GM21526 (cell line): ENCODE measurements around the gene CBFA2T3.

ENCODE experiments used
- ATAC-seq: cut with Tn5 transposase; IDR thresholded peaks from one replicate; pipeline ENCODE4 v1.9.1; 2021; ENCODE audit warnings: moderate library complexity; ENCODE audit not compliant: unreplicated experiment, low FRiP score

Gene CBFA2T3

GRCh38 chr16:89000207-89000959, 23.4 kb upstream of the CBFA2T3 start:
- ATAC-seq: no peak

GRCh38 chr16:88999457-89000206, 22.6 kb upstream of the CBFA2T3 start:
- ATAC-seq: no peak

GRCh38 chr16:88995746-88996535, 18.9 kb upstream of the CBFA2T3 start:
- no peak for ATAC-seq

- no peak for ATAC-seq
Observed at GRCh38 chr16:88995194-88995593, 18.2 kb upstream of the CBFA2T3 start.

- no peak for ATAC-seq
Observed at GRCh38 chr16:88994695-88995094, 17.7 kb upstream of the CBFA2T3 start.

GRCh38 chr16:88993946-88994600, 17.1 kb upstream of the CBFA2T3 start:
- no peak for ATAC-seq

GRCh38 chr16:88993166-88993761, 16.3 kb upstream of the CBFA2T3 start:
- ATAC-seq: no peak

GRCh38 chr16:88992351-88993165, 15.6 kb upstream of the CBFA2T3 start:
- no peak for ATAC-seq

GRCh38 chr16:88991813-88992350, 14.9 kb upstream of the CBFA2T3 start:
- no peak for ATAC-seq

GRCh38 chr16:88989852-88990547, 13.0 kb upstream of the CBFA2T3 start:
- no peak for ATAC-seq

- no peak for ATAC-seq
Observed at GRCh38 chr16:88988980-88989811, 12.2 kb upstream of the CBFA2T3 start.

- no peak for ATAC-seq
Observed at GRCh38 chr16:88985521-88985920, 8.5 kb upstream of the CBFA2T3 start.

- no peak for ATAC-seq
Observed at GRCh38 chr16:88983771-88984687, 7.0 kb upstream of the CBFA2T3 start.

GRCh38 chr16:88983165-88983564, 6.2 kb upstream of the CBFA2T3 start:
- no peak for ATAC-seq

- ATAC-seq: no peak
Observed at GRCh38 chr16:88982286-88983084, 5.5 kb upstream of the CBFA2T3 start.
